Measurements from ENCODE around the gene GOLPH3.

GOLPH3 gene

DNA sequence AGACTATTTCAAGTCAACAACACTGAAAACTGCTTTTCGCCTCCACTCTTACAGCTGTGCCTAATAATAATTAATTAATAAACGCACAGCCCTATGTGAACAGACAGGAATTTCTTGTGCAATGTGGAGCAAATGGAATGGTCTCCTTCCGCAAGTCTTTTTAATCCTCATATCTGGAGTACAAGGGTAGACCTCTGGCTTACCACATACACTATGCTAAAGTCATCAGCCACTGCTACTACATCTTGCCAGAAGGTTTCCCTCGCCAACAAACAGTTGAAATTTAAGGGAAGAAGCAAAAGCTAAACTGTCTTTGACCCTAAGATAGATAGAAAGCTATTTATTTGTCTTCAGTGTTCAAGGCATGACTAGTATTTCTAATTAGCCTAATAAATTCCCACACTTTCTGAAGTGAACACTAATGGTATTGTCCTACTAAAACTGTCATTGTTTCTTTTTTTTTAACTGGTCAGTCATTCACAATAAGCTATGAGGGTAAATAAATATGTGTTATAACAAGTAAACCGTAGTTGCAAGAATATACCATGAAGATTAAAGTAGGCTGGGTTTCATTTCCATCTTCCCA is 63.9 kb downstream of the GOLPH3 start:
- DNase-seq (ENCODE audit: low read depth), result no peak
- H3K4me3 ChIP-seq (ENCODE audit: low read depth, low read length), result no peak overlapping the region
- TF ChIP-seq, protein P1, sequence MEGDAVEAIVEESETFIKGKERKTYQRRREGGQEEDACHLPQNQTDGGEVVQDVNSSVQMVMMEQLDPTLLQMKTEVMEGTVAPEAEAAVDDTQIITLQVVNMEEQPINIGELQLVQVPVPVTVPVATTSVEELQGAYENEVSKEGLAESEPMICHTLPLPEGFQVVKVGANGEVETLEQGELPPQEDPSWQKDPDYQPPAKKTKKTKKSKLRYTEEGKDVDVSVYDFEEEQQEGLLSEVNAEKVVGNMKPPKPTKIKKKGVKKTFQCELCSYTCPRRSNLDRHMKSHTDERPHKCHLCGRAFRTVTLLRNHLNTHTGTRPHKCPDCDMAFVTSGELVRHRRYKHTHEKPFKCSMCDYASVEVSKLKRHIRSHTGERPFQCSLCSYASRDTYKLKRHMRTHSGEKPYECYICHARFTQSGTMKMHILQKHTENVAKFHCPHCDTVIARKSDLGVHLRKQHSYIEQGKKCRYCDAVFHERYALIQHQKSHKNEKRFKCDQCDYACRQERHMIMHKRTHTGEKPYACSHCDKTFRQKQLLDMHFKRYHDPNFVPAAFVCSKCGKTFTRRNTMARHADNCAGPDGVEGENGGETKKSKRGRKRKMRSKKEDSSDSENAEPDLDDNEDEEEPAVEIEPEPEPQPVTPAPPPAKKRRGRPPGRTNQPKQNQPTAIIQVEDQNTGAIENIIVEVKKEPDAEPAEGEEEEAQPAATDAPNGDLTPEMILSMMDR (conservative IDR thresholded peaks at IDR 0.05; ENCODE audit: low read depth, low read length), result no peak

DNA sequence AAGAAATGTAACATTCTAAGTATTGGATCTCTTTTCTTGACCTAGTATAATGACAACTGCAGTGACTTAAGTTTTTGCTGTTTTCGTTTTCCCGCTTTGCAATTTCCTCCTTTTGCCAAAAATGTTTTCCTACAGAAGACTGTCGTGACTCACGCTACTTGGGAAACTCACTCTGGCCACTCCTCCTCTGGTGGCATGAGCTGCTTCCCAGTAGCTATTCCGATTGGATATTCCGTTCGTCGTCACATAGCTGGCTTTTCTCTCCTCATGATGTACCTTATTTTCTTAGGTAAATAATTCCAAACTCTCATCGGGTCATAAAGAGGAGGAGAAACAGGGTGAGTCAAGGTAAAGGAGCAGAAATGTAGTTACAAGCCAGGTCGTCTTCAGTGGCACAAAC is 64.9 kb downstream of the GOLPH3 start:
- TF ChIP-seq, protein P1 (conservative IDR thresholded peaks at IDR 0.05; ENCODE audit: low read depth, low read length), result no peak
- no peak for DNase-seq (ENCODE audit: low read depth)
- H3K4me3 ChIP-seq (ENCODE audit: low read depth, low read length), result no peak overlapping the region

DNA sequence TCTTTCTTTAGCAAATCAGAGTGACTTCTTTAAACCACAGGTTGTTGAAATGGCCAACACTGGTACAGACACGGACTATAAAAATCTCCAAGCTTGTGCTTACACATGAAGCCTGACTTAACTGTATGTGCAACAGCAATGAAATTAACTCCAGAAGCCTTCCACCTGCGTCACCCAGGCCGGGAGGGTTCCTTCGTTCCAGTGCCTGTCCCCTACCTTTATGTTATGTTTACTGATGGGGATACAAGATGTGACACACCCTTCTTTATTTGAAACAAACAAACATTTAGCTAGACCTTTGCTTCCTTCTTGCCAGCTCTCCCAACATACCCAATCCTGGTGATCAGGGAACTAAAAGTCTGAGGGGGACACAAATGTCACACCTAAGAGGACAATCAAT is 66.0 kb downstream of the GOLPH3 start:
- TF ChIP-seq, protein P1 (conservative IDR thresholded peaks at IDR 0.05; ENCODE audit: low read depth, low read length), result no peak

DNA sequence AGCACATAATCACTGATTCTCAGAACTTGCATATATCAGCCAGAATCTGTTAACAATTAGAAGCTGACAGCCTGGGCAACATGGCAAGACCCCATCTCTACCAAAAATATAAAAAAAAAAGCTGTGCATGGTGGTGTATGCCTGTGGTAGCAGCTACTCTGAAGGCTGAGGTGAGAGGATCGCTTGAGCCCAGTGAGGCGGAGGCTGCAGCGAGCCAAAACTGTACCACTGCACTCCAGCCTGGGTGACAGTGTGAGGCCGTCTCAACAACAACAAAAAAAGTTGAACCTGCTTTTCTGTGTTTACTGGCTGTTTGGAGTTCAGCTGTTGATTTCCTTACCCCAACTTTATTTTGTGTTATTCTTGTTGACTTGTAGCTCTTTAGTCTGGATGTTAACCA is 66.8 kb downstream of the GOLPH3 start:
- no peak for DNase-seq (ENCODE audit: low read depth)
- TF ChIP-seq, protein P1 (conservative IDR thresholded peaks at IDR 0.05; ENCODE audit: low read depth, low read length), result no peak
- no peak overlapping the region for H3K4me3 ChIP-seq (ENCODE audit: low read depth, low read length)

More for the DNA sequence above, 66.0 kb downstream of the GOLPH3 start:
- DNase-seq (ENCODE audit: low read depth), result no peak
- no peak overlapping the region for H3K4me3 ChIP-seq (ENCODE audit: low read depth, low read length)

DNA sequence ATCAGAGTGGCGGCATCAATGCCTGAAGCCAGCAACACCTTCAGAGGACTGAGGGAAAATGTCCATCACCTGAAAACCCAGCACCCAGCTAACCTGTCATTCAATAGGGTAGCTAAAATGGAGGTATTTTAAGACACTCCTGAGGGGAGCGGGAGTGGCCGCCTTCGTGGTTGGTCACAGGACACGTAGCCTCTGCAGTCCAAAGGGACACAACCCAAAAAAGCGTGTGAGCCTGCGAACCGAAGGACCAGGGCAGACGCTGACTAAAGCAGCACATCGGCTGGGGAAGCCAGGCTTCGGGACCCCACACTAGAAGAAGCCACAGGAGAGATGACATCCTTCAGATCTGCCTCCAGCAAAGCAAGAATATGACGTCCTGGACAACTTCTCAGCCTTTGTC is 70.6 kb downstream of the GOLPH3 start:
- TF ChIP-seq, protein P1 (conservative IDR thresholded peaks at IDR 0.05; ENCODE audit: low read depth, low read length), result no peak
- no peak overlapping the region for H3K4me3 ChIP-seq (ENCODE audit: low read depth, low read length)
- no peak for DNase-seq (ENCODE audit: low read depth)

DNA sequence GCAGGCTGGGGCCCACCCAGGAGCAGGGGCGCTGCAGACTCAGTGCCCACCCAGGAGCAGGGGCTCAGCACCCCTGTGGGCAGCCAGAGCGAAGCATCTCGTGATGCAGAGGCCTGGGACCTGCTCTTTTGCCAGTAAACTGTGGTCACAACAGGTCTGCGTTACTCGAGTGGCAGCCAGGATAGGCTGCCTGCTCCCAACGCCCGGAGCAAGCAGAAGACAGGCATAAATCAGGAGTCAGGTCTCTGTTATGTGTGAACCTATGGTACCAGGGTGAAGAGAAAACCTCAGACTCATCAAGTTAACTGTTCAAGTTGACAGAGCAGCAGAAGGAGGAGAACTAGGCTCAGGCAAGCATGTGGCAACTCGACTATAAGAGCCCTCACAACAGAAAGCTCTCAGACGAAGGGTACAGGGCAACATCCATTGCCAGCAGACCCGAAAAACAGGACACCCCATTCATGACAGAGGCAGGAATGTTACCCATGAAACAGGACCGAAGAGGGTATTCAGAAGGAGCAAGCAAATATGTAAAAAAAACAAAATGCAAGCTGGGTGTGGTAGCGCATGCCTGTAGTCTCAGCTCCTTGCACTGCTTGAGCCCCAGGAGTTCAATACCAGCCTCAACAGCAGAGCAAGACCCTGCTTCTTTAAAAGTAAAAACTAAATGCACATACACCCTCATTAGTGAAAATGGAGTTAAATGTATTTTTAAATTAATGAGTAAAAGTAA is 71.7 kb downstream of the GOLPH3 start:
- DNase-seq (ENCODE audit: low read depth), result no peak
- no peak overlapping the region for H3K4me3 ChIP-seq (ENCODE audit: low read depth, low read length)
- TF ChIP-seq, protein P1 (conservative IDR thresholded peaks at IDR 0.05; ENCODE audit: low read depth, low read length), result no peak
